CD4-positive, alpha-beta T cell treated with Interleukin-17A for 1 hour (primary cell): ENCODE measurements around the gene PPA1.
"Not testable (repeated sequence)": the region's sequence is repeated elsewhere in the genome, so short reads cannot be mapped to it uniquely, and the experiment has no call there.

ENCODE experiments used
- DNase-seq: peaks from one replicate; pipeline ENCODE4 v3.0.0-alpha.2; 2020

Gene PPA1

DNA sequence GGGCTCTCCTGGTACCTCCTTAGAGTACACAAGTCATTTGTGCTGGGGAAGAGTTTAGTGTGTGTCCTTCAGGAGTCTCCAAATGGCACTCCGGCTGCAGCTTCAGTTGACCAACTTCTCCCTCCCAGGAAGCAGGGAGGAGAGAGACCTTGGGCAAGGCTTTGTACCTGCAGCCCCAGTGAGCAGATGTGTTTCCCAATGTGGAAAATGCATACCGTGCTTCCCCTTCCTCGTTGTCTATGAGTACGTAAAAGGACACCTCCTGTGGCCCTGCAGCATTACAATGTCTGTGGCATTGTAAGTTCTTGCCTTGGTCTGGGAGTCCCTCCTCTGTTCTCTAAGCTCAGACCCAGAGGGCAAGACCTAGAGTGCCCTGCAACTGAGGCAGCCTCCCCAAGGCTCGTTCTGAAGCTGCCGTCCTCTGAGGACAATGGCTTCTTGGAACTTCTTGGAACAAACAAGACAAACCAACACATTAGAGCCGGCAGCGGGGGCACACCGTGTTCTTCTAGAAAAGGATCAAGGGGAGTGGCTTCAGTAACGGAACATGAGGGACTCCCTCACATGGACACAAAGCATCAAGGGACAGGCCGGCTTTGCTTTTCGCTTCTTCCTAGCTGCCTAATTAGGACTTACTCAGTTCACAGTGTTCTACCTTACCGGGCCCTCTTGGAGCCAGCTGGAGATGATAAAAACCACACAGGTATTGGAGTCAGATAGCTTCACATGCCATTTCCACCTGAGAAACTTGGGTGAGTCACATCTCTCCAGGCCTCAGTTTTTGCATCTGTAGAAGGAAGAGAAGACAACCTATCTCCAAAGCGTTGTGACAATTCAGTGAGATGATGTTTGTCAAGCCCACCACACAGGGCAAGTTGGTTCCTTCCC, 20.9 kb upstream of the PPA1 start:
- DNase-seq: no peak

DNA sequence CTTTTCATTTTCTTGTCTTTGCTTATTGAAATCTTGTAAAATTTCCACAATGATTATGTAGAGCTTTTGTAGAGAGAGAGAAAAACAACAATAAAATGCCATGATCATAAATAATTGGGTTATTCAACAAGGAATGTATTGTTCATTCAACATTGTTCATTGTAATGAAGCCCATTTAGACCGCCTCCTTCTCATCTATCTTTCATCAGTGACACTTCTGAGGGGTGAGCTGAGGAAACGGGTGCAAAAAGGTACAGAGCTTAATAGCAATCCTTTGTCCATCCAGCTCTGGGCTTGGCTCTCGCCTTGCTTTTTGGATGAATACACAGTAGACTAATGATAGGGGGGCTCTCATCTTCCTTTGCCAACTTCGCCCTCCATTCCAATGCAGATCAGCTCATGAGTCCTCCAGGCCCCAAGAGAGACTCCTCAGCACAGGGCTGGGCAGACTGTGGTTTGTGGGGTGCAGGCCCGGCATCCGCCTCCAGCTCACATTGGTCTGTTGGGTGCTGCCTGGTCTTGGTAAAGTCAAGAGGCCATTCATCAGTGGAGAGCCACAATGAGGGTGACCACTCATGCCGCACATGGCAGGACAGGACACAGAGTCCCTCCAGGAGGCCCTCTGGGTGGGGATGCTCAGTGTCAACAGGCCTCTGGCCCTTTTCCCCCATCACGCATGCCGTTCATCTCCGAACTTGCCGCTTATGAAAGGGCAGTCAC, 17.9 kb upstream of the PPA1 start:
- DNase-seq: no peak

DNA sequence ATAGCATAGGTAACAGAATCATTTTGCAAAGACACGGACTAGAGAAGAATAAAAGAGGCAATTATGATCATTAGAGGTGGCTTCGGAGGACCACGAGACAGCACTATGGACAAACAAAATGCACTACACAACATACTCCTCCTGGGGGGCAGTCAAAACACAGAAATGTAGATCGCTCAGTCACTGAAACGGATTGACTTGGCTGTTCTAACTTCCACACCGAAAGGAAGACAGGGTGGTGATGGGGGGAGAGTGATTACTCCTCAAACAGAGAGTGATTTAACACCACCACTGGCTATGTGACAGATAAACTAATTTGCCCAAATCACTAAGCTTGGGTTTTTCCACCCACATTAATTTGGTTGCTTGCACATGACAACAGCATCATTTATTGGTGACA, 14.1 kb upstream of the PPA1 start:
- DNase-seq: no peak

DNA sequence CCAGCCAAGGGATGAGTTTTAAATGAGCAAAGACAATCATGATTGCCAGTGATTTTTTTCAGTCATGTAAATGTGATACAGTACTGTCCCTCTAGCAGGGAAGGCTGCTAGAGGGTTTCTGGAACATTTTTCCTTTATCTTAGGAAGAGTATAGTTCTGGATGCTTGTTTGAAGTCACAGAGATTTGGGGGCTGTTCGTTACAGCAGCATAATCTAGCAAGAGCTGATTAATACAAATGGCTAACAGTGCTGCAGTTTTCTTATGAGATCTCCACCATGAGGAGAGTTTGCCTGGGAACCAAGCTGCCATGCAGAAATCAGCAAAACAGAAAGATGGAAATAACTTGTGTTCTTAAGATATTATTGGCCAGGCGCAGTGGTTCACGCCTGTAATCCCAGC, 7.9 kb upstream of the PPA1 start:
- no peak for DNase-seq

DNA sequence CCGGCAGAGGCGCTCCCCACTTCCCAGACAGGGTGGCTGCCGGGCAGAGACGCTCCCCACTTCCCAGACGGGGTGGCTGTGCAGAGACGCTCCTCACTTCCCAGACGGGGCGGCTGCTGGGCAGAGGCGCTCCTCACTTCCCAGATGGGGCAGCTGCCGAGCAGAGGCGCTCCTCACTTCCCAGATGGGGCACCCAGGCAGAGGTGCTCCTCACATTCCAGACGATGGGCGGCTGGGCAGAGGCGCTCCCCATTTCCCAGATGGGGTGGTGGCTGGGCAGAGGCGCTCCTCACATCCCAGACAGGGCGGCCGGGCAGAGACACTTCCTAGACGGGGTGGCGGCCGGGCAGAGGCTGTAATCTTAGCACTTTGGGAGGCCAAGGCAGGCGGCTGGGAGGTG, 6.8 kb upstream of the PPA1 start:
- DNase-seq: not testable (repeated sequence)

DNA sequence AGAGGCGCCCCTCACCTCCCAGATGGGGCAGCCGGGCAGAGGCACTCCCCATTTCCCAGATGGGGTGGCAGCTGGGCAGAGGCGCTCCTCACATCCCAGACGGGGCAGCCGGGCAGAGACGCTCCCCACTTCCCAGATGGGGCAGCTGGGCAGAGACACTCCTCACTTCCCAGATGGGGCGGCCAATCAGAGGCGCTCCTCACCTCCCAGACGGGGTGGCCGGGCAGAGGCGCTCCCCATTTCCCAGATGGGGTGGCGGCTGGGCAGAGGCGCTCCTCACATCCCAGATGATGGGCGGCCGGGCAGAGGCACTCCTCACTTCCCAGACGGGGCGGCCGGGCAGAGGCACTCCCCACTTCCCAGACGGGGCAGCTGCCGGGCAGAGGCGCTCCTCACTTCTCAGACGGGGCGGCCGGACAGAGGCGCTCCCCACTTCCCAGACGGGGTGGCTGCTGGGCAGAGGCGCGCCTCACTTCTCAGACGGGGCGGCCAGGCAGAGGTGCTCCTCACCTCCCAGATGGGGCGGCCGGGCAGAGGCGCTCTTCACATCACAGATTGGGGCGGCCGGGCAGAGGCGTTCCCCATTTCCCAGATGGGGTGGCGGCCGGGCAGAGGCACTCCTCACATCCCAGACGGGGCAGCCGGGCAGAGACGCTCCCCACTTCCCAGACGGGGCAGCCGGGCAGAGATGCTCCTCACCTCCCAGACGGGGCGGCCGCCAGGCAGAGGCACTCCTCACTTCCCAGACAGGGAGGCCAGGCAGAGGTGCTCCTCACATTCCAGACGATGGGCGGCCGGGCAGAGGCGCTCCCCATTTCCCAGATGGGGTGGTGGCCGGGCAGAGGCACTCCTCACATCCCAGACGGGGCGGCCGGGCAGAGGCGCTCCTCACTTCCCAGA, 6.1 kb upstream of the PPA1 start:
- DNase-seq: not testable (repeated sequence)

DNA sequence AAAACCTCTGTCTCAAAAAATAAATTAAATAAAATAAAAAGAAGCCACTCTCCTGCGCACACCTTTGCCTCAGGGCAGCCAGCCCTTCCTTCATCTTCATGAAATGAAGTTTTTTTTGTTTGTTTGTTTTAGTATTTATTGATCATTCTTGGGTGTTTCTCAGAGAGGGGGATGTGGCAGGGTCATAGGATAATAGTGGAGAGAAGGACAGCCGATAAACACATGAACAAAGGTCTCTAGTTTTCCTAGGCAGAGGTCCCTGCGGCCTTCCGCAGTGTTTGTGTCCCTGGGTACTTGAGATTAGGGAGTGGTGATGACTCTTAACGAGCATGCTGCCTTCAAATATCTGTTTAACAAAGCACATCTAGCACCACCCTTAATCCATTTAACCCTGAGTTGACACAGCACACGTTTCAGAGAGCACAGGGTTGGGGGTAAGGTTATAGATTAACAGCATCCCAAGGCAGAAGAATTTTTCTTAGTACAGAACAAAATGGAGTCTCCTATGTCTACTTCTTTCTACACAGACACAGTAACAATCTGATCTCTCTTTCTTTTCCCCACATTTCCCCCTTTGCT, 4.8 kb upstream of the PPA1 start:
- not testable (repeated sequence) for DNase-seq

DNA sequence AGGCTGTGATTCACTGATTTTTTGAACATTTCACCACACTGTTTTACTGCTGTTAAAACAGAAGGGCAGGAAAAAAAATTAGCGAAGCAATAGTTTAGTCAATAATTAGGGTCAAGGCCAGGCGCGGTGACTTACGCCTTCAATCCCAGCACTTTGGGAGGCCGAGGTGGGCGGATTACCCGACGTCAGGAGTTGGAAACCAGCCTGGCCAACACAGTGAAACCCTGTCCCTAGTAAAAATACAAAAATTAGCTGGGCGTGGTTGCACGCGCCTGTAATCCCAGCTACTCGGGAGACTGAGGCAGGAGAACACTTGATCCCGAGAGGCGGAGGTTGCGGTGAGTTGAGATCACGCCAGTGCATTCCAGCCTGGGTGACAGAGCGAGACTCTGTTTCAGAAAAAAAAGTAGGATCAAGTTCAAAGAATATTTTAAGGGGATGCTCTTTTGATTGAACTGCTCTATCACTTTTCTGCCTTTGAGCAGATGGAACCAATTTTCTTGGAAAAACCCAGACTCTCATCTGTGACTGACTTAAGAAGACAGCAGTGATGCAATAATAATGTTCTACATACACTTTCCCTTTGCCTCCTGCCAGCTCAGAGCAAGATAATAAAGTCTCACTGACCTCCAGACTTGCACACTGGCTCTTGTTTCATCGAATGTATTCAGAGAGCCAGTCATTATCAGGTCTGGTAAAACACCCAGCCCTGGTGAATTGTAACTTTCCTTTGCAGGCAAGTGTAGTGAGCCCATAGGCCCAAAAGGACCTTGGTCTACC, 1.6 kb upstream of the PPA1 start:
- no peak for DNase-seq

DNA sequence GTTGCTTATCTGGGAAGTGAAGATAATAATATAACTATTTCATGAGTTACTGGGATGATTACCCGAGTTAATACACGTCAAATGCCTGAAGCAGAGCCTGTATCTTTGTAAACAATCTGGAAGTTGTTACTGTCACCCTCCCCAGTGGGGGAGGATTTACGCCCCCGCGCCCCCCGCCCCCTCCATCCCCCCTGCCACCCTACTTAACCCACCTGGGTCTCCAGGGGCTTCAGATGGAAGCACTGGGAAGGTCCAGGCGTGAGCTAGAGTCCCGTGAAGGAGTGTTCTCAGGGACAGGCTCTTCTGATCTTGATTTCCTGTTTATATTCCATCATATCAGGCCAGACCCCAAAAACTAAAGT, 691 bp upstream of the PPA1 start:
- no peak for DNase-seq

DNA sequence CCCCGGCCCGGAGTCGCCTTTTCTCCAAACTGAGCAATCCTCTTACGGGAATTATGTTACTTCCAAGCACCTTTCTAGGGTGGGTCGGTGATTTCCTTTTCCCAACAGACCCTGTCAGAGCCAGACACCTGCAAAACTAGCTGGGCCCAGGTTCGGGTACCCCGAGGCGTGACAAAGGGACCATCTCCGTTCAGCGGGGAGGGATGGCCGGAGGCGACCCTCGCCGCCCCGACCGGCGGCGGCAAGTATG, 445 bp downstream of the PPA1 start:
- no peak for DNase-seq

DNA sequence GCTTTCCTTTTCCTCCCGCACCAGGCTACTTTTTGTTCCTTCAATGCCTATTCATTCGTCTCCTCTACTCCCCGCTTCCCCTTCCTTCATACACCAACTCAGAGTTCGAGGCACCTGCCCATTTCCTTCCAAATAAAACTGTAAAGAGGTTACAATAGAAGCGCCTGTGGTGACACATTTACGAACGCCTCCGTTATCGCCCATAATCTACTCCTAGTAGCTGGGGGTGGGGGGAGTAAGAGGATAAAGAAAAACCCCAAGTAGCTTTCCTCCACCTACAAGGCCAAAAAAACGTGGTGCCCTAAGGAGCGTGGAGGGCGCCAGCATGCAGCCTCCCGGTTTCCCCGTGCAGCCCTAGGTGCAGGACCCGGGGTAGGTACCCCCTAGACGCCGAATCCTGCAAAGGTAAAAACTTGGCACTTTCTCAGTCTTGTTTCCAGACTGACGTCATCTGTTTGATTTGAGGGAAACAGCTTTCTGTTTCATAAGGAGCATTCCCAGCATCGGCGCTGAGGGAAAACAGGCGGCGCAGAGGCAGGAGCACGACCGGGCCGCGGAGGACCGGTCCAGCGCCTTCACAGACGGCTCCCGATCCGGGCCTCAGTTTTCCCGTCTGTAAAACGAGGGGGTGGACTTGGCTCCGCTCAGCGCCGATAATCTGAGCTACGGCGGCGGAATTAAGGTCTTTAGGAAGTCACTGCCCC, 922 bp downstream of the PPA1 start:
- peak; percentile 61 for DNase-seq

DNA sequence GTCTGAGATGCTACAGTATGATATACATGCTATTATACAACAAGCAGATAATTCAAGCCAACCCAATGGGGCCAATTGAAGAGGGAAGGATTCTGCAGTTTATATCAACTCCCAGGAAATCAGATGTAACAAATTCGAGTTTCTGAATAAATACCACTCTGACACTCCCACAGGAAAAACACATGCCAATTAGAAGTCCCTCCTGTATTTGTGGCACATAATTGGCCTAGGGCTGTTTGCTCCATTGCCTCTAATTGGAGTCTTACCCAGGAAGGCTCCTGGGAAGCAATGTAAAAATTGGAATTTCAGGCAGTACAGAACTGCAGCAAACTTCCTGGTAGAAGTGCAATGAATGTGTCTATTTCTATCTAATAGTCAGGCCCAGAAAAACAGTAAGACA, 4.7 kb downstream of the PPA1 start:
- DNase-seq: no peak

DNA sequence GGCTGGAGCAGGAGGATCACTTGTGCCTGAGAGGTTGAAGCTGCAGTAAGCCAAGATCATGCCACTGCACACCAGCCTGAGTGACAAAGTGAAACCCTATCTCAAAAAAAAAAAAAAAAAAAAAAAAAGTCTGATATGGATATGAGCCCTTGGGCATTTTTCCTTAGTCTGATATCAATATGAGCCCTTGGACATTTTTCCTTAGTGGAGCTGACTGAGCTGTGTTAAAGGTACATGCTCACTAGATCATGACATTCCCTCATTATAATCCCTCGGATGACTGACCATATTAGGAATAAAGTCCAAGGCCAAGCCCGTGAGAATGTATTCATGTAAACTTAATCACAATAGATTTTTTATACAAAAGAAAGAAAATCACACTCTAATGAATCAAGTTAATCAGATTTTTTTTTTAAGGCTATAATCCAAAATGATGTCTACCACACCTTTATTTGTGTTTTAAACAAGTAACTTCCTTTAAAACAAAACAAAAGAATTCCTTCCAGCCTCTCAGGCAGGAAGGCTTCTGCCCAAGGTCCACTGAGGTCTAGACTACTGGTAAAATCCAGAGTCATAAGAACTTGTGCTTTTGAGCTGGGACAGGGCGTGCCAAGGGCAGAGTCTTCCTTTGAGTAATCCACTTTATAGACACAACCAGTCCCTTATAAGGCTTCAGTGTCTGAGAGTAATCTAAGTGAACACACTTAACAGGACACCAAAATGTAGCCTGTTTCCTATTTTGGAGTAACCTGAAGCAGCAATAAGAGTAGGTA, 5.5 kb downstream of the PPA1 start:
- DNase-seq: no peak

DNA sequence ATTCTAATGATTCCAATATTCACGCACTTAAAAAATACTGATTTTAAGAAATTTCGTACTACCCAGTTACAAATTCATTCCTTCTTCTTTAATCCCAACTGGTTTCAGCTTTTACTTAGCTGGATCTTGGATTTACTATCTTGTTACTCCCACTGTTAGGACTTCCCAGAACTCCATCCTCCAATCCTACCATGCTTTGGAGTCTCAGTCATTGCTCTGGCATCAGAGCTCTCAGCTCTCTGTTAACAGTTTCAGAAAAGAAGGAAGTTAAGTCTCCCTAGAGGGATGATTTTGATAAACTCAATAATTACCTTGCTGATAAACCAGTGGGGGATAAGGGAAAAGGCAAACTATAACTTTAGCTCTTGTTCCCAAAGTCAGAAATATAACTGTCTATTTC, 9.5 kb downstream of the PPA1 start:
- no peak for DNase-seq

DNA sequence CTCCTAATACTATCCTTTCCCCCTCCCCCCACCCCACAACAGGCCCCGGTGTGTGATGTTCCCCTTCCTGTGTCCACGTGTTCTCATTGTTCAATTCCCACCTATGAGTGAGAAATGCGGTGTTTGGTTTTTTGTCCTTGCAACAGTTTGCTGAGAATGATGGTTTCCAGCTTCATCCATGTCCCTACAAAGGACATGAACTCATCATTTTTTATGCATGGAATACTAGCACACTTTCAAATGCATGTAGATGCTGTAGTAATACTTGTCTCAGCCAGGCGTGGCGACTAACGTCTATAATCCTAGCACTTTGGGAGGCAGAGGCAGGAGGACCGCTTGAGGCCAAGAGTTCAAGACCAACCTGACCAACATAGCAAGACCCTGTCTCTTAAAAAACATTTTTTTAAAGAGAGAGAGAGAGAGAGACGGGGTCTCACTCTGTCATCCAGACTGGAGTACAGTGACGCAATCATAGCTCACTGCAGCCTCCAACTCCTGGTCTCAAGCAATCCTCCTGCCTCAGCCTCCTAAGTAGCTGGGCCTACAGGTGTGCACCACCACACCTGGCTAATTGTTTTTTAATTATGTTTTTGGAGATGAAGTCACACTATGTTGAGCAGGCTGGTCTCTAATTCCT, 10.3 kb downstream of the PPA1 start:
- not testable (repeated sequence) for DNase-seq

DNA sequence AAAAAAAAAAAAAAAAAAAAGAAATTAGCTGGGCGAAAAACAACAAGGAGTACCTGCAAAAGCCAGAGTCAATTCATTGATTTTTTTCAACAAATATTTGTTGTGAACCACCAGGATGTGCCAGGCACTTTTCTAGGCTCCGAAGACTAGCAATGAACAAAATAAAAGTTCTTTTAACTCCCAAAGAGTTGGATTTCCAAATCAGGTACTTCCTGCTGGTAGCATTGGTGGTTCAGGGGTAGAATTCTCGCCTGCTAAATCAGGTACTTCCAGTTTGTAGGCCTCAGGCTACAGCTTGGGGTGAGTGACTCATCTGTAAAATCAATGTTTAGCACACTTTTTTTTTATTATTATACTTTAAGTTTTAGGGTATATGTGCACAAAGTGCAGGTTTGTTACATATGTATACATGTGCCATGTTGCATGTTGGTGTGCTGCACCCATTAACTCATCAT, 10.9 kb downstream of the PPA1 start:
- DNase-seq: no peak

DNA sequence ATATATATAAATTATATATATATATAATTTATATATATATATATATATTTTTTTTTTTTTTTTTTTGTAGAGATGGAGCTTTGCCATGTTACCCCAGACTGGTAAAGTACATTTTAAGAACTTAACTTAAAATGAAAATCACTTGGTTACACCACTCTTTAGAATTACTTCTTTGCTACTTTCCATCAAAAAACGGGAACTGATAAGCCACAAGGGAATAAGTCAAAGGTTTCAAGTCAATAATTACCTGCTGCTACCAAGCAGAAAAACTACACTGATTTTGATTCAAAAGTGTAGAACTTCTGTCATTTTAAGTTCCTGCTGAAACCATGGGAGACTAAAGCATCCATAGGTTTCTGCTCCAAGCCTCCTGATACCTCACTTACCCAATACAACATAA, 12.2 kb downstream of the PPA1 start:
- no peak for DNase-seq

DNA sequence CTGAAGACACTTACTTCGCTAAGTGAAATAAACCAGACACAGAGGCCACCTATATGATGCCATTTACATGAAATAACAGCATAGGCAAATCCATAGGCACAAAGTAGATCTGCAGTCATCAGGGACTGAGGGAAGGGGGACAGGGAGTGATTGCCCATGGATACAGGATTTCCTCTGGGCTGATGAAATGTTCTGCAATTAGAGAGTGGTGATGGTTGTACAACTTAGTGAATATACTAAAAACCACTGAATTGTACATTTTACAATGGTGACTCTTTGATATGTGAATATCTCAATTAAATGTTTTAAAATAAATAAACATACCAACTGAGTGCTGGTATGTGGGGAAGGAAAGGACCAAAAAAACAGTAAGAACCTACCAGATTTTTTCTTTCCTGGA, 20.4 kb downstream of the PPA1 start:
- DNase-seq: no peak

DNA sequence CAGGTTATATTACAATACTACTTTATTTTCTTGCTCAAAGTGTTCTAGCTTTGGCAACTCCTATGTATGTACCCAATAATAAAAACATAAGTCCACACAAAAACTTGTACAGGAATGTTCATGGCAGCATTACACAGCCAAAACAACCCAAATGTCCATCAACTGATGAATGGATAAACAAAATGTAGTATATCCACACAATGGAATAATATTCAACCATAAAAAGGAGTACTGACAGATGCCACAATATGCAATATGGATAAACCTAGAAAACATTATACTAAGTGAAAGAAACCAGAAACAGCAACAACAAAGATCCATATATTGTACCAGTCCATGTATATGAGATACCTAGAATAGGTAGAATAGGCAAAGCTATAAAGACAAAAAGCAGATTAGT, 21.0 kb downstream of the PPA1 start:
- DNase-seq: no peak

DNA sequence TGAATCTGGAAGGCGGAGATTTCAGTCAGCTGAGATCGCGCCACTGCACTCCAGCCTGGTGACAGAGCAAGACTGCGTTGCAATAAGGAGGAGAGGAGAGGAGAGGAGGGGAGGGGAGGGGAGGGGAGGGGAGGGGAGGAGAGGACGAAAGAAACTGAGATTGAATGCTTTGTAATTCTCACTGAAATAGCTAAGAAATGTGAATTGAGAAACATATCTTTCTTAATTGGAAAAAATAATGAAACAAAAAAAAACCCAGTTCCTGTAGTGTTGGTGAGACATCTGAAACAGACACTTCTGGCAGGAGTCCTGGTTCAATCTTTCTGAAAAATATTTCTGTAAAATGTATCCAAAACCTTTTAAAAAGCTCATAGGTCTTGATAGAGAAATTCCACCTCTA, 26.5 kb downstream of the PPA1 start:
- DNase-seq: no peak

DNA sequence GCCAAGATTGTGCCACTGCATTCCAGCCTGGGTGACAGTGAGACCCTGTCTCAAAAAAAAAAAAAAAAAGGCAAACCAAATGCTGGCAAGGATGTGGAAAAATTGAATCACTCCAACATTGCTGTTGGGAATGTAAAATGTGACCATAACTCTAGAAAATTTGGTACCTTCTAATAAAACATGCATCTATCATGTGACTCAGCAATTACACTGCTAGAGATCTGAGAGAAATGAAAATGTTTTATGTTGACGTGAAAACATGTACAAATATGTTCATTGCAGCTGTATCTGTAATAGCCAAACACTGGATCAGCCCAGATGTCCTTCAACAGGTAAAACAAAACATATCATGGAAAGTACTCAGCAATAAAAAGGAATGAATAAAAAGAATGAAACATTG, 32.1 kb downstream of the PPA1 start:
- DNase-seq: no peak
